ENCODE data around the gene ARPP21.

The ARPP21 gene

GRCh38 chr3:35678643-35679161, 39.4 kb downstream of the ARPP21 start:
- no peak for DNase-seq

- DNase-seq = no peak
Measured at GRCh38 chr3:35679409-35680080, 40.2 kb downstream of the ARPP21 start.

GRCh38 chr3:35680866-35681650, 41.7 kb downstream of the ARPP21 start:
- DNase-seq = no peak

- DNase-seq = no peak
Measured at GRCh38 chr3:35685153-35685552, 45.8 kb downstream of the ARPP21 start.

- no peak for DNase-seq
Measured at GRCh38 chr3:35688826-35689225, 49.5 kb downstream of the ARPP21 start.

- no peak for DNase-seq
Measured at GRCh38 chr3:35690271-35690670, 50.9 kb downstream of the ARPP21 start.

- DNase-seq = no peak
Measured at GRCh38 chr3:35705904-35706303, 66.6 kb downstream of the ARPP21 start.

GRCh38 chr3:35707904-35708303, 68.6 kb downstream of the ARPP21 start:
- peak; percentile 28 for DNase-seq

GRCh38 chr3:35708394-35709271, 69.3 kb downstream of the ARPP21 start:
- DNase-seq = no peak

GRCh38 chr3:35709691-35710090, 70.4 kb downstream of the ARPP21 start:
- DNase-seq = no peak

GRCh38 chr3:35710554-35710953, 71.2 kb downstream of the ARPP21 start:
- no peak for DNase-seq

GRCh38 chr3:35718921-35719320, 79.6 kb downstream of the ARPP21 start:
- DNase-seq = no peak

- DNase-seq = no peak
Measured at GRCh38 chr3:35721628-35722027, 82.3 kb downstream of the ARPP21 start.

- DNase-seq = no peak
Measured at GRCh38 chr3:35722902-35723301, 83.6 kb downstream of the ARPP21 start.

- no peak for DNase-seq
Measured at GRCh38 chr3:35723480-35724097, 84.3 kb downstream of the ARPP21 start.

GRCh38 chr3:35724106-35724505, 84.8 kb downstream of the ARPP21 start:
- no peak for DNase-seq

- no peak for DNase-seq
Measured at GRCh38 chr3:35727179-35727578, 87.9 kb downstream of the ARPP21 start.

- DNase-seq = no peak
Measured at GRCh38 chr3:35733341-35733740, 94.0 kb downstream of the ARPP21 start.

- no peak for DNase-seq
Measured at GRCh38 chr3:35733864-35734263, 94.5 kb downstream of the ARPP21 start.

- DNase-seq = no peak
Measured at GRCh38 chr3:35737080-35737479, 97.8 kb downstream of the ARPP21 start.

- no peak for DNase-seq
Measured at GRCh38 chr3:35737527-35737926, 98.2 kb downstream of the ARPP21 start.

GRCh38 chr3:35737934-35738706, 98.8 kb downstream of the ARPP21 start:
- DNase-seq = no peak

All from fibroblast of upper back skin (primary cell).